Inflammatory macrophage treated with lipopolysaccharide for 1 hour (primary cell): ENCODE measurements around the gene ZNF736.
"Not testable (repeated sequence)": the region's sequence is repeated elsewhere in the genome, so short reads cannot be mapped to it uniquely, and the experiment has no call there.

ENCODE experiments used
- DNase-seq, 2 donors: peaks; one replicate each; pipeline ENCODE4 v3.0.0-alpha.2; 2020 to 2022

The ZNF736 gene

GRCh38 chr7:64313740-64314491, at the start of gene ZNF736:
TSS of gene ZNF736 (plus strand) at chr7:64313961. CDS start at chr7:64314151, 190 bp downstream.
- DNase-seq = peak; percentile 92 to 94

GRCh38 chr7:64266341-64266919, 47.3 kb upstream of the ZNF736 start:
- DNase-seq = no peak

- DNase-seq = no peak
These were observed 36.1 kb upstream of the ZNF736 start for GRCh38 chr7:64277630-64278029.

GRCh38 chr7:64294701-64295420, 18.9 kb upstream of the ZNF736 start:
- no peak for DNase-seq

GRCh38 chr7:64297418-64297817, 16.3 kb upstream of the ZNF736 start:
- DNase-seq = not testable (repeated sequence)

- DNase-seq = no peak
These were observed 12.9 kb upstream of the ZNF736 start for GRCh38 chr7:64300641-64301405.

GRCh38 chr7:64307254-64308015, 6.3 kb upstream of the ZNF736 start:
- DNase-seq = peak; percentile 90 to 92

GRCh38 chr7:64308016-64308270, 5.8 kb upstream of the ZNF736 start:
- no peak for DNase-seq

- DNase-seq = no peak
These were observed 3.3 kb upstream of the ZNF736 start for GRCh38 chr7:64310426-64310825.

- no peak for DNase-seq
These were observed 935 bp upstream of the ZNF736 start for GRCh38 chr7:64312826-64313225.

GRCh38 chr7:64314566-64314965, 805 bp downstream of the ZNF736 start:
- DNase-seq = no peak

- not testable (repeated sequence) for DNase-seq
These were observed 2.4 kb downstream of the ZNF736 start for GRCh38 chr7:64316031-64316742.

GRCh38 chr7:64320547-64321513, 7.1 kb downstream of the ZNF736 start:
- DNase-seq = no peak

- DNase-seq = not testable (repeated sequence)
These were observed 10.4 kb downstream of the ZNF736 start for GRCh38 chr7:64324166-64324565.

- not testable (repeated sequence) for DNase-seq
These were observed 35.0 kb downstream of the ZNF736 start for GRCh38 chr7:64348713-64349210.

- DNase-seq = no peak
These were observed 45.8 kb downstream of the ZNF736 start for GRCh38 chr7:64359543-64359942.

- no peak for DNase-seq
These were observed 57.4 kb downstream of the ZNF736 start for GRCh38 chr7:64371116-64371515.

- DNase-seq = no peak
These were observed 59.3 kb downstream of the ZNF736 start for GRCh38 chr7:64373017-64373416.

GRCh38 chr7:64400401-64400800, 86.6 kb downstream of the ZNF736 start:
- DNase-seq = no peak
